HTERT RPE-1 (cell line): ENCODE measurements around the gene HMG20A.

ENCODE experiments used
- in situ Hi-C: fragments of 300-500 bp; cut with MboI; formaldehyde crosslinking; loops from 4 replicates; pipeline ENCODE4 v1.14.3; 2020; ENCODE audit warnings: low sequenced_read_pairs

Gene HMG20A

GRCh38 chr15:77497110-77497737, 76.5 kb downstream of the HMG20A start:
- in situ Hi-C loops: no loop called here

GRCh38 chr15:77497942-77498361, 77.3 kb downstream of the HMG20A start:
- in situ Hi-C loops: no loop called here

GRCh38 chr15:77499087-77499760, 78.5 kb downstream of the HMG20A start:
- in situ Hi-C loops: no loop called here

GRCh38 chr15:77500989-77501388, 80.3 kb downstream of the HMG20A start:
- in situ Hi-C loops: no loop called here

GRCh38 chr15:77502379-77503095, 81.8 kb downstream of the HMG20A start:
- in situ Hi-C loops: no loop called here

- in situ Hi-C loops: no loop called here
Observed at GRCh38 chr15:77503240-77503639, 82.6 kb downstream of the HMG20A start.

GRCh38 chr15:77503764-77504163, 83.1 kb downstream of the HMG20A start:
- in situ Hi-C loops: no loop called here

- in situ Hi-C loops: no loop called here
Observed at GRCh38 chr15:77504306-77504705, 83.6 kb downstream of the HMG20A start.

GRCh38 chr15:77504871-77505270, 84.2 kb downstream of the HMG20A start:
- in situ Hi-C loops: no loop called here

GRCh38 chr15:77505556-77505955, 84.9 kb downstream of the HMG20A start:
- in situ Hi-C loops: no loop called here

- in situ Hi-C loops: no loop called here
Observed at GRCh38 chr15:77506311-77507142, 85.8 kb downstream of the HMG20A start.

GRCh38 chr15:77507143-77507897, 86.6 kb downstream of the HMG20A start:
- in situ Hi-C loops: no loop called here

- in situ Hi-C loops: no loop called here
Observed at GRCh38 chr15:77507911-77508310, 87.2 kb downstream of the HMG20A start.

GRCh38 chr15:77508541-77509243, 88.0 kb downstream of the HMG20A start:
- in situ Hi-C loops: no loop called here

- in situ Hi-C loops: no loop called here
Observed at GRCh38 chr15:77510066-77511057, 89.7 kb downstream of the HMG20A start.

GRCh38 chr15:77511869-77512268, 91.2 kb downstream of the HMG20A start:
- in situ Hi-C loops: no loop called here

- in situ Hi-C loops: no loop called here
Observed at GRCh38 chr15:77513226-77513625, 92.5 kb downstream of the HMG20A start.

- in situ Hi-C loops: no loop called here
Observed at GRCh38 chr15:77514641-77515402, 94.1 kb downstream of the HMG20A start.
